ENCODE measurements around the gene HOXD12.

The HOXD12 gene

DNA sequence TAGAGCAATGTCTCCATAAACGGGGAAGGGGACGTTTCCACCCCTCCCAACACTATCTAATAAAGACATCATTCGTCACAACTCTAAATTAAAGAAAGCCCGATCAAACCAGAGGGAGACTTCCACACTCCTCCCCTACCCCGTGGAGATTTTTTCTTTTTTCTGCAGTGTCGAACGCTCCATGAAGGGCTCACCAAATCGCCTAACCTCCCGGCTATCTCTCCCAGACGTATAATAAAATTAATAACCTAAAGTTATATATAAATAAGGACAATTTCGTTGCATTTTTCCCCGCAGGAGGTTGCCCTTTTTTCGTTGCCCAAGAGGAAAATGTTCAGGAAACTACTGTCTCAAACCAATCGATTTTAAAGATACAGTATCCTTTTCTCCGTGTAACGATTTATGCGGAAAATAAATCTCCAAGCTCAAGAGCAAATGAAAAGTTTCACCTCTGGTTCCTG lies 18.2 kb upstream of the HOXD12 start:
- no peak for DNase-seq

DNA sequence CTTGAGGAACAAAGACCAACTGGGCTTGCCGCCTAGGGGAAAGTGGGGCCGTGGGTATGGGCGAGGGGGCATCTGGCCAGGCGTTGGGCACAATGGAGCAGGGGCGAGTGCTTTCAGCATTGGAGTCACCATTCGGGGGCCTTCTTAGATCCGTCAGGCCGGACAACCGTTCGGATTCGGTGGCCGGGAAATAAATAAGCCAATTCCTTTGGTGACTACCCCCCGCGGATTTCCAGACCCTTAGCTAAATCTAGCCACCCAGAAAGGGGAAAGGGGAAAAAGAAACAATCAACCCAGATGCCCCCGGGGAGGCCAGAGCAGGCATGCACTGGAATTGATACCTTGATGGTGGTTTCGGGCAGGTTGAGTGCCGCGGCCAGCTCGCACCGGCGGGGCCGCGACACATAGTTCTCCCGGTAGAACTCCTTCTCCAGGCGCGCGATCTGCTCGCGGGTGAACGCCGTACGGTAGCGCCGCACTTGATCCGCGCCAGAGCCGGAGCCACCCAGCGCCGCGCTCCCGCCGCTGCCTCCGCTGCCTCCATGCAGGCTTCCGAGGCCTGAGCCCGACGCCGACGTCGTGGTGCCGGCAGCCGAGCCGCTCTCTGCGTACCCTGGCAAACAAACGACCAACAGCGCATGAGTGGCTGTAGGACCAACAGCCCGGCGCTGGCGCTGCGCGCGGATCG lies 17.6 kb upstream of the HOXD12 start:
- no peak for DNase-seq

DNA sequence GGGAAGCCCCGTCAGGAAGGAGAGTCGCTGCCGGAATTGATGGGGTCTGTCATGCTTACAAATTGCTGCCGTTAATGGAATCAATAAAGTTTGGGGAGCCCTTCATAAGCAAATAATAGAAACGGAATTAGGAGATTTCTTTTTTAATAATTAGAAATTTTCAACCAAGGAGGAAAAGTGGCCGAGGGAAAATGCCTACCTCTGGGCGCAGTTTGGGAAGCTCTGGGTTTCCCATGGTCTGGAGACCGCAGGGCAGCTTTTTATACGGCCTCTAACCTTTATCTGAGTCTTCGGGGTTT lies 17.1 kb upstream of the HOXD12 start:
- DNase-seq = no peak

DNA sequence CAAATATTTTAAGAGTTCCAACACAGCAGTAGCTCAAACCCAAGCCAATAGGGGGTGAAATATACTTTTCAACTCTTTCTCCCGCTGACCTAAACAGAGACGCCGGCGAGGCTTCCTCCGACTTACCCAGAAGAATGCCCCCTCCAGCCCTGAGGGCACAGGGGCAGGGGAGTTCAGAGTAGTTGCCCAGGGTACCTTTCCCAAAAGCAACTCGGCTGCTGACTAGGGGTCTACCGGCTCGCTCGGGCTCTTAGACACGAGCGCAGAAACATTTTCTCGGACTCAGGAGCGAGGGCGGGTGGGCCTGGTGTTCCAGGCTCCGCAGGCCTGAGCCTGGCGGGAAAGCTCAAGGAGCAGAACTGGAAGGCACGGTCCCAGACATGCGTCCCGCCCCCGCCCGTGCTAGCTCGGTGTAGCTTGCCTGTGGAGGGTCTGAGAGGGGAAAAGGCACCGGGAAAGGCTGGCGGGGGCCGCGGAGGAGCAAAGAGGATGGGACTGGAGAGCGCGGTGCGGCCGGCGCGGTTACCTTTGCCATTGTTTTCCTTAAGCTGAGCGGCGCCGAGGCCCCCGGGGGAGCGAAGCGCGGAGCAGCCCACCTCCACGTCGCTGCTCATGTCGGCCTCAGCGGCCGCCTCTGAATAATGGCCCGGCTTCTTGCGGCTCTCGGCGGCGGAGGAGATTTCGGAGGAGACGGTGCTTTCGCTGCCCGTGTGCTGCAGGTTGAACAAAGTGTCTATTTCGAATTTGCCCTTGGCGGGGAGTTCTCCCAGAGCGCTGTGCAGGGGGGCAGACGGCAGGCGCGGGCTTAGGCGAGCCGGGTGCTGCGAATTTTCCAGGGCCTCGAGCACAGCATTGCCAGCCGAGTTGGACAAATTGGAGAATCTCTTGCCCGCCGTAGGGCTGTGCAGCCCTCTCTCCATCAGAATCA lies 16.5 kb upstream of the HOXD12 start:
- DNase-seq = no peak

DNA sequence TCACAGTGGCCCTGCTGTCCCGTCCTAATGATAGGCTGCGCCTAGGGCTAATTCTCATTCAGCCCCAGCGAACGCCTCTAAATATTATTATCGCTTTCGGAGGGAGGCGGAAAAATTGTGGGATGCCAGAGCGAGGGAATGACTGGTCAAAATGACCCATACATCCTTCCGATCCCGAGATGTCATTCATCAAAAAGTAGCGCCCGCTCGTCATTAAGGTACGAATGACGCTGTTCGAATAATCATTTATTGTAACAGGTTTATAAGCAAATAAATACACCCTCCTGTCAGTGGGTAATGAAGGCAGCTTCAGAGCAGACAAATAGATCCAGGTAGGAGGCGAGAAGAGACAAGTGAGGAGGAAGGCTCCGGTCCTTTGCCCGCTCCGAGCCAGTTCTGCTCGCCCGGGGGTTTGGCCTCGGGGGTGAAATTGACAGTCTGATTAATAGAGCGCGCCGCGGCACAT lies 15.8 kb upstream of the HOXD12 start, which contains the start of gene EVX2:
EVX2 (minus strand) TSS at position 167 of the 466 bp plus-strand sequence. CDS start 186 bp downstream, outside the sequence.
- DNase-seq = no peak

DNA sequence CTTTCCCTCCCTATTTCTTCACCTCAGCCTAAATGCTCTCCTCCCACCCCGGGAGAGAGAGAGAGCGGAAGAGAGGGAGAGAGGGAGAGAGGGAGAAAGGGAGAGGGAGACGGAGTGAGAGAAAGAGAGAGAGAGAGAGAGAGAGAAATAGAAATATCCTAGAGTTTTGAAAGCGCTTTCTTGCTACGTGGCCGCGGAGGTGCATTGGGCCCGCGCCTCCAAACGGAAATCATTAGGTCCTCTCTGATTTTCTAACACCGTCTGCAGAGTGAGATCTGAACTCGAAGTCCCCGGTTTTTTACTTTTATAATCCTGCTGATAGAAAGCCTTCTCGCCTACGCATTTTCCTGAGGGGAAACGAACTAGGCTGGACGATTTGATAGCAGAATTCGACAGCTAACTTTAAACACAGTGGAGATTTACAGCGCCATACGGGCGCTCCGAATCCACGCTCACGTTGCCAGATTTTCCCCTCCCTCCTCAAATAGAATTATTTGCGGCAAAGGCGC lies 14.9 kb upstream of the HOXD12 start:
- DNase-seq = no peak

DNA sequence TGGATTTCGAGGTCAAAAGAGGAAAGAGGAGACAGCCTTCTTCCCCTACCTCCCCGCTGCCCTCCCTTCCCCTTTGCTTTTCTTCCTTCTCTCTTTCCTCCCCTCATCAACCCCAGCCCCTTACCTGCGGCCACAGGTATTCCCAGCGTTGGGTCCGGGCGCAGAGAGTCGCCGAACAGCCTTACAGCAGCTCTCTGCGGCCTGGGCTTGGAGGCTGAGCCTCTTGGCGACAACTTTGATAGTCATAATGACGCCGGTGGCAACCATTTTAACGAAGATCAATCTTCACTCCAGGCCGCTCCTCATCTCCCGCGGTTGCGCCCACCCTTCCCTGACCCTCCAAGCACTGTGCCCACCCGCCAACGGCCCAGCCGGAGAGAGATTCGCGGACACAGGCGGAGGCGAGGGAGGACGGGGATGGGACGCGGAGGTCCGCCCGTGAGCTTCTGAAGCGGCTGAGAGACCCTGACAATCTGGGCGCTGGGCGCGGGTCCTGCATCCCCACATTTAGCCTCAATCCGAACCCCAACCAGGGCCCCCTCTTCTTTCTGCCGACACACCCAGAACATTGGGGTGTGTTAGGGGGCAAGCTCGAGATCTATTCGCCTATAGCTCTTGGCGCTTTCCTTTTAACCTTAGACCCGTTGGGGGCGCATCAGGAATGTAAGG lies 14.3 kb upstream of the HOXD12 start:
- no peak for DNase-seq

DNA sequence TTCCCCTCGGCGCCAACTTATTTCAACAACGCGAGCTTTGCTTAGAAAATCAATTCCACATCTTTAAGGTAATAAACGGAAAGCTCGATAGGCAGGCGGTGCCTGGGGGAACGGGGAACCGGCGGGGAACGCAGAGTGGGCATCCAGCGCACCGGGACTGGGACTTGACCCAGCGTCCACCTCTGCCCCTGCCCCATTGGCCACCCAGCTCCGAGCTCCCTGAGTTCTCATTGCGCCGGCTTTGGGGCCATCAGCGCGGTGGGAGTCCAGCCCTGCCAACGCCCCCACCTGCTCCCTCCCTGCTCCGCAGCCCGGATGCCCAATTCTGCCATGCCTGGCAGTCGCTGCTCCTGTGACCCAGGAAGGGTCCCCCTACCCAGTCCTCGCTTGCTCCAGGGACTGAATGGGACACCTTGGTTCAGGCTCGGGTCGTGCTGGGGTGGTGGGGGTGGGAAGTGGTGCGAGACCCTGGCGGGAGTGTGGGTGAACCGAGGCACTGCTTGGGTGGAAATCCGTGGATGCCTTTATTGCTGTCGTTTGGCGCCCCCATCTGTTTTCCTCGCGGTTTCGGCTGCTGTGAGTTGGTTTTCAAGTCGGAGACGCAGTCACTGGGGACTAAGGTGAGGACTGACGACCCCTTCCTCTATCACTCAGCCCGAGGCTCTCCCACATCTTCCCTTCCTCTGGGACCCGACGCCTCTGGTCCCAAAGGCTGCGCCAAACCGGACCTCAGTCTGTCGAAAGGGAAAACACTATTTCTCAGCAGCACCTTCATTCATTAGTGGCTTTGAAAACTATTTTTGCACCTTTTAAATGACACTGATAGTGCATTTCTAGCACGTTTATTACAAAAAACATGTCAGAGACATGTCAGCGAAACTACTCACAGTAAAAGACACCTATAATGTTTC lies 13.5 kb upstream of the HOXD12 start:
- no peak for DNase-seq

DNA sequence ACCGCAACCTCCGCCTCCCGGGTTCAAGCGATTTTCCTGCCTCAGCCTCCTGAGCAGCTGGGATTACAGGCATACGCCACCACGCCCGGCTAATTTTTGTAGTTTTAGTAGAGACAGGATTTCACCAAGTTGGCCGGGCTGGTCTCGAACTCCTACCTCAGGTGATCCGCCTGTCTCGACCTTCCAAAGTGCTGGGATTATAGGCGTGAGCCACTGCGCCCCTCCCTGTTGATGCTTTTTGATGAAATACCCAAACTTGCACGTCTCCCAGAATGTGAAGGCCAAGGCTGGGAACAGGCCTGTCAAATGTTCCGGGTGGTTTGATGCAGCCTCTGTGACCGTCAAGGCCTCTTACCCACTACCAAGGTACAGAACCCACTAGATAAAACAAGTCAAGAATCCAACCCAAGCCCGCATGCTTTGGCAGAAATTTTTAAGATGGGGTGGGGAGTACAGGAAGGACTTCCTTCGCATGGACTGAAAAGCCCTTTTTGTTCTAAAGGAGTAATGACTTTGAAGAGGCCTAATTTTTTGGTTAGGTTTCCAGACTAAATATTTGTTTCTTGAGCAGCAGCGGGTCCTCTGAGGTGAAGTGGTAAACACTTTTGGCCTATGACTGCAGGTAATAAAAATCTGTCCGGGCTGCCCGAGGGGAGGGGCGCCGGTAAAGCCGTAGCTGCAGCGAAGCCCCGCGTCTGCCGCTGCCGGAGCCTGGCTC lies 12.1 kb upstream of the HOXD12 start:
- DNase-seq = no peak

DNA sequence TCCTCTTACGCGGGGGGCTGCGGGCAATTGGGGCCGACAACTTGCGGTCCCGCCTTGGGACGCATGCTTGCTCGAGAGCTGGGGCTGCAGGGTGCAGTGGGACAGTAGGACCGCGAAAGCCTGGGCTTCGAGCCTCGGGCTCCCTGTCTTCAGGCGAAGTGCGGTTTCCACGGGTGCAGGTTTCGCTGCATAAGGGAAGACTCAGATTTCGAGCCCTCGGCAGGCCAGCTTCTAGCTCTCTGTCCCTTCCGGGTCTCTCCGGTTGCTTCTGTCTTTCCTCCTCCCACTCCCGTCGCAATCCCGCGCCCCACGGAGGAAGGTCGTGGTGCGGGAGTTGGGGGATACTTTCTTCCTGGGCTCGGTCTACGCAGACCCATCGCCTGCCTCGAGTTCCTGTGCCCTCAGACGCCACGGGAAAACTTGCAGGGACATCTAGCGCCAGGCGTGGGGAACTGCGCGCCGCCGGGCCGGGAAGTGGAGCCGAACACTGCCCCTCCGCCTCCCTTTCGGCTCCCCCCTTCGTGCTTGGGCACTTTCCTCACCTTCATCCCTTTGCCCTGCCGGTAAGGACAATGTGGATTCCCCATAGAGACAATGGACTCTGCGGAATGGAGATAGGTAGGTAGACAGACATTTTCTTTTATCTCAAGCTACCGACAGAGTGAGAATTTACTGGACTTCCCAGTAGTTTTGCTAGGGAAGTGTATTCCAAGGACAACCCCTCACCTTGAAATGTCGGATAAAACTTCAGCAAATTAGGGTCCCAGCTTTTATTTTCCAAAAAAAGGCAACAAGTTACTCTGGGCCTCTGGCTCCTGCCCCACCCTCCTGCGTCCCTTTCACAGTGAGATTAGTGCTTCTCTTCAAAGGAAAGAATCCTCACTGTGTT lies 11.3 kb upstream of the HOXD12 start:
- DNase-seq = no peak

DNA sequence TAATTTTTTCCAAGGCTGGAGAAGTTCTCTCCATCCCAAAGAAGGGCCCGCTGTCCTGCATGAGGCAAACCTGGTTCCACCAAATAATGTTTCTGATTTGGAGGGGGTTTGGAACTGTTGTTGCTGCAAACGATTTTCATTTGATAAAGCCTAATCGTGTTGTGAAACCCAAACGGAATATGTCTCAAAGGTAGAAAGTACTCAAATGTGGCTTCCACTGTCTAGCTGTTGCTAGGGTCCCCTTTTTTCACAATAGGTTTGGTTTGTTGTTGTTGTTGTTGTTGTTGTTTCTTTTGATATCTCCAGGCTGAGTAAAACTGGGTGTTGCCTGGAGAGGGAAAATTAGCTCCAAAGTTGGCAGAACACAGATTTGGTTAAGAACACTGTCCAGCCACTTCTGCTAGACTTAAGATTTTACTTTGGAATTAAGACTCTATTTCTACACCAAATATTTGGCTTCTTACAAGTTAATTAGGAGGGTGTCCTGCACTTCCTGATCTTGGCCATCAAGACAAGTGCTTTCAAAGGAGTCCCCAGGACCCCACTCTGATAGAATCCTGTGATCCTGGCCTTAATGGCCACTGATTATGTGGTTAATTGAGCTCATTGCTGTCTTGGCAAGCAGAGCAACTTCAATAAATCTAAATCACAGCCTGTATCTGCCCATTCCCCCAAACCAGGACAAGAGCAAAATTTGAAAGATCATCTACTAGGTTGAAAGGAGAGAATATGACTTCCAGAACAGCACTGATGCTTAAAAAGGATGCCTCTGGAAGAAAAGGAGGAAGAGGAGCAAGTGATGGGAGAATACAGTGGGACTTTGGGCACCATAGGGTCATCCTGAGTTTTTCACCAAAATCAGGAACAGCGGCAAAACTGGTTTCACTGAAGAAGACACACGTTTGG lies 10.4 kb upstream of the HOXD12 start:
- no peak for DNase-seq

DNA sequence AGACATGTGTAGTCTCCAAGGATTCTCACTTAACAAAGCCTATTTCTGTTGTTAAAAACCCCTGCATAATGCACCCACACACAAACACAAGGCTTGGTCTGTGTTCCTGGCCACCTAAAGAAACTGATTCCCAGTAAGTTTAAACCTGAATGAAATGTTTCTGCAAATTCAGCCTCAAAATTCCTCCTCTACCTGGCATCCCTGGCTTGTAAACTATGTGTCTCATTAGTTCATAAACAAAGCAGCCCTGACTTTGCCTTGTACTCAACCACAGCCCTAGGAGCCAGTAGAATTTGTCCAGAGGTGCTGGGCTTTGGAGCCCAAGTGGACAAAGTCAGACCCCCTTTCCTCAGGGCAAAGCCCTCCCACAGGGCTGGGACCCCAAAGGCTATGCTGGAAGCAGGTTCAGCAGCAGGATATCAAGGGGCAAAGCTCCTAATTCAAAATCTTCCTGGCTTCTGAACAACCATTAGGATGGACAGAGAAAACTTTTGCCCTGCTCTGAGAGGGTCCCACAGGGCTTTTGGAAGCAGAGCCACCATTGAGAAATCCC lies 9.7 kb upstream of the HOXD12 start:
- DNase-seq = no peak

DNA sequence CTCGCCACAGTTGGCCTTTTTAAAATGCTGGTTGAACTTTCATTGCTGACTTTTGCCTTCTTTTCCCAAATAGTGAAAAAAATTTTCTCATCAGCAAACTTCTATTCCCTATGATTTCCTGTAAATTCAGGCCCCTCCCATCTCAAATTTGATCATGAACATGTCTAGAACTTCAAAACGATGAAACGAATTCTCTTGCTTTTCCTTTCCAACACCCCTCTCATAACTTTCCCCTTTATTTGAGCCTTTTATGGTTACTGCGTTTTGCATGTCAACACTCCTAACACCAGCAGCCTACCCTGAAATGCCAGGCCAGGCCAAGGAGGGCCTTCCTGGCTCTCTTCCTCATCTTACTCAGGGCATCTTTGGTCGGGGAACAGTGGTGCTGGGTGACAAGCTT lies 8.7 kb upstream of the HOXD12 start:
- no peak for DNase-seq

DNA sequence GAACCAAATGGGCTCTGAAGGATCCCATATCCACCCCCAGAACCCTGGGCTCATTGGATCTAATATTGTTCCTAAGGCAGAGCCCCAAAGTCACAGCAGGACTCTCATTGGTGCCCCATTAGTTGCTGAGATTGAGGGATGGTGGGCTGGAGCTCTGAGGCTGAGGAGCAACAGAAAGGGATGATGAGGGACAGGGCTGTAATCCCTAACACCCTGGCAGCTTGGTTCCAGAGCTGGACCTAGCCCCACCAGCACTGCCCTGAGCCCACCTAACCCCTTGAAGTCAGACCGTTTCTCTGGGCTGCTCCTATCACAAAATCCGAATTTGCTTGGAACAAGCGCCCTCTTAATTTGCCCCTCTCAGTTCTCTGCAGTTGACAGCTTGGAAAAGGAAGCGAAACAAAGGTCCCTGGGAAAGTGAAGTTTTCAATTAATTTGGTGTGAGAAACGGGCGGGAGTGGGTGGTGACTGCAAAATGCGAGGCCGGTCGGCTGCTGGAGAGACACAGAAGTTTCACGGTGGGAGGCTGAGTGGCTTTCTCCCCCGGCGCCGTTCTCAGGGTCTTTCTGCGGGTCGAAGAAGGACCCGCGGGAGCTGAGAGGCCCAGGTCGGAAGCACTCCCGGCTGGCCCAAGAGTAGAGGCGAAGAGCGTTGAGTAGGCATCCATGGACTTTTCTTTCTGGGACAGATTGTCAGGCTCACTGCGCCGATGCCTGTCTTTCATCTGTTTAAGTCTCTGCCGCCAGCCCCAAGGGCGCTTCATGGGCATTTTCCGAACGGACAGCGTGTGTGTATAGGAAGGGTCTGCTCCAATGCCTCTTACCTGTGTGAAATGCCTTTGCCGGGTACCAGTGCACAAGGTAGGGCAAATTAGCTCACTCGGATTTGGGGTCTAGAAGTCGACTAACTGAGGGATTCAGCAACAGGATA lies 8.0 kb upstream of the HOXD12 start:
- DNase-seq = no peak

DNA sequence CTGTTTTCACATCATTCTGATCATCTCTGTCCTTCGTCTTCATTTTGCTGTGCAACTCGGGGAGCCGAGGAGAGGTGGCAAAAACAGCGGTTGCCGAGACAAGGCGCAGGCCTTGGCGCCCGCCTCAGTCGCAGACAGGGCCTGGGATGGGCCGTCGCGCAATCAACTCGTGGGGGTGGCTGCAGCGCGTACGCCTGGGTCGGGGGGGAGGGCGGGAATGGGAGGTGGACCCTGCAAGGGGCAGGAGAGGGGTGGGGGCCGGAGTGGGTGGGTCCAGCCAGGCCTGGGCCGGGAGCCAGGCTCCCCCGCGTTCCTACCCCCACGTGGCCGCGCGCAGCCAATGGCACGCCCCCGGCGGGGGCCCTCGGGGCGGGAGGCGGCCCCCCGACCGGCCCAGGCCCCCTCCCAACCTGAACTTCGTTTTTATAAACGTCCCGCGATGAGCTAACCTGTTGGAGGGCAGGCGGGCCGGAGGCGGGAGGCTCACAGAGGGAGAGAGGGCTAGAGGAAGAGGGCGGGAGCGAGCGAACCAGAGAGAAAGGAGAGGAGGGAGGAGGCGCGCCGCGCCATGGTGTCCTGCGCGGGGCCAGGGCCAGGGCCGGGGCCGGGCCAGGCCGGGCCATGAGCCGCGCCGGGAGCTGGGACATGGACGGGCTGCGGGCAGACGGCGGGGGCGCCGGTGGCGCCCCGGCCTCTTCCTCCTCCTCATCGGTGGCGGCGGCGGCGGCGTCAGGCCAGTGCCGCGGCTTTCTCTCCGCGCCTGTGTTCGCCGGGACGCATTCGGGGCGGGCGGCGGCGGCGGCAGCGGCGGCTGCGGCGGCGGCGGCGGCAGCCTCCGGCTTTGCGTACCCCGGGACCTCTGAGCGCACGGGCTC lies 7.1 kb upstream of the HOXD12 start, which contains the start of gene HOXD13:
HOXD13 (plus strand) TSS at position 452 of the 875 bp plus-strand sequence; CDS start at position 622, 170 bp downstream.
- DNase-seq = no peak

DNA sequence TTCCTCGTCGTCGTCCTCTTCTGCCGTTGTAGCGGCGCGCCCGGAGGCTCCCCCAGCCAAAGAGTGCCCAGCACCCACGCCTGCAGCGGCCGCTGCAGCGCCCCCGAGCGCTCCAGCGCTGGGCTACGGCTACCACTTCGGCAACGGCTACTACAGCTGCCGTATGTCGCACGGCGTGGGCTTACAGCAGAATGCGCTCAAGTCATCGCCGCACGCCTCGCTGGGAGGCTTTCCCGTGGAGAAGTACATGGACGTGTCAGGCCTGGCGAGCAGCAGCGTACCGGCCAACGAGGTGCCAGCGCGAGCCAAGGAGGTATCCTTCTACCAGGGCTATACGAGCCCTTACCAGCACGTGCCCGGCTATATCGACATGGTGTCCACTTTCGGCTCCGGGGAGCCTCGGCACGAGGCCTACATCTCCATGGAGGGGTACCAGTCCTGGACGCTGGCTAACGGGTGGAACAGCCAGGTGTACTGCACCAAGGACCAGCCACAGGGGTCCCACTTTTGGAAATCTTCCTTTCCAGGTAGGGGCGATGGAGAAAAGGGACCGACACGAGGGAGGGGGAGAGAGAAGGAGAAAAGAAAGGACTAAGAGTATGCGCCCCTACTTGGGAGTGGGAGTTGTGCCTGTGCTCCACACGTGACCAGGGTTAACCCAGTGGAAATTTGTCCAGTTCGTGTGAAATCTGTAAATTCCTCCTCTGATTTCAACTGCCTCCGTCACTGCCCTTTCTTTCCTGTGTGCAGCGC lies 6.3 kb upstream of the HOXD12 start:
- no peak for DNase-seq

Data from activated CD4-positive, alpha-beta T cell treated with anti-CD3 and anti-CD28 coated beads, Interleukin-2, amount 50 U/mL, for 48 hours (primary cell).